ENCODE measurements around the gene MKKS.

- TF ChIP-seq CTCF (IDR thresholded peaks at IDR 0.05) (no peak), EP300 (IDR thresholded peaks at IDR 0.05) (no peak), POLR2A (IDR thresholded peaks at IDR 0.05) (no peak)
These were observed 44.9 kb upstream of the MKKS start for GRCh38 chr20:10478930-10479329.
